Thyroid gland (tissue), 4 donors: ENCODE data around the gene SLC22A12.

Experiments
- CTCF ChIP-seq, 6 experiments: fragments of 200-600 bp in 3 of 6; fragments of 450-650 bp in 3 of 6; sonication (generic) in 3 of 6; IDR thresholded peaks; one replicate each; pipeline ENCODE4 v1.5.1; 2016 to 2019; ENCODE audit warnings: antibody characterized with exemption in 6 of 6, mild to moderate bottlenecking in 2 of 6, inconsistent platforms in 1 of 6, moderate library complexity in 1 of 6
- POLR2A ChIP-seq, 2 donors: fragments of 450-650 bp; IDR thresholded peaks; one replicate each; pipeline ENCODE4 v1.6.1; 2017; ENCODE audit warnings: antibody characterized with exemption in 2 of 2, mild to moderate bottlenecking in 2 of 2, moderate library complexity in 1 of 2

GRCh38 chr11:64613648-64614047, 22.6 kb downstream of the SLC22A12 start:
- TF ChIP-seq POLR2A (IDR thresholded peaks at IDR 0.05) (no peak), CTCF (IDR thresholded peaks at IDR 0.05) (no peak)
